ENCODE measurements around the gene PKP2.

DNA sequence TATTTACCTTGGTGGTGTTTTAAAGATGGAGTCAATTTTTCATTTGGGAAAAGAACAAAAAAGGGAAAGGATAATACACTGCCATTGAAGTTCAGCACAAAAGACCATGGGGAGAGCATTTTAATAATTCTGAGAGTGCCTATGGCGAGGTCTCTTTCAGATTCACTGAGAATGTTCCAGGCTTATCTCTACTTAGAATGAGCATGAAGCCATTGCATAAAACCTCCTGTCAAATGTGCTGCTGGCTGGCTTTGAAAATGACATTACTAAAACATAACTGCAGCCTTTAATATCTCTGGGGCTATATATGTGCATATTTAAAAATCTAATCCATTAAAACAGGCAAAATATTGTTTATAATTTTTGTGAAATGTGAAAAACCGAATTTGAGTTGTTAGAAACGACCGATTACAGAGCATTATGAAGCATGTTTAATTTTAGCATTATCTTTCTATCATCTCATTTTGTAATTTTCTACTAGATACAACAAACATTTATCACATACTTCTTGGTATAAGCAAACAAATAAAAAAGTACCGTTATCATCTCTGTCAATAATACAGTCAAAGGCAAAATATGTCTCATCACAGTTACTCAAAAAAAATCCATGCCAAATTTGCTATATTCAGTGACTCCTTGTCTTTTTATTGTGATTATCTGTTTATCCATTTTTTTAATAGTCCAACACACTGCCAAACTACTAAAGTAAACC, 95.2 kb downstream of the PKP2 start:
- TF ChIP-seq CTCF (IDR thresholded peaks at IDR 0.05; ENCODE audit: low read length) (no peak), EZH2 (IDR thresholded peaks at IDR 0.05; ENCODE audit: borderline replicate concordance, low read length) (no peak)
